ENCODE measurements around the gene EMID1.

DNA sequence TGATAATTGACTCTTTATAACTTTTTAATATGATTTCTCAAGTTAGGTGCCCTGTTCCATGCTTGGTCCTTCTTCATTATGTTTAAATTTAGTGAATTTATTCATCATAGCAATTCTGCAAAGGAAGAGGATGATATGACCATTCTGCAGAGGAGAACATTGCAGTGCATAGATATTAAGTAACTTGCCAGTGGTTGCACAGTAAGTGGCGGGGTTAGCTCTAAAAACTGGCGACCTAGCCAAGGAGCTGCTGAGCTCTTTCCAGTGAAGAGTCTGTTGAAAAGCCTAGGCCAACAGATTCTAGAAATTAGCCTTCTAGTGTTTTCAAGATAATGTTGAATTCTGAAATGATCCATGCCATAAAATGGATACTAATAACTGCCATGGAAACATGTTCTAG, 66.9 kb downstream of the EMID1 start:
- TF ChIP-seq EP300 (IDR thresholded peaks at IDR 0.05; ENCODE audit: borderline replicate concordance) (no peak), YY1 (IDR thresholded peaks at IDR 0.05; ENCODE audit: low read depth) (no peak), RAD21 (IDR thresholded peaks at IDR 0.05; ENCODE audit: low read depth) (no peak), TEAD4 (IDR thresholded peaks at IDR 0.05) (no peak)
- TF ChIP-seq, protein P1, sequence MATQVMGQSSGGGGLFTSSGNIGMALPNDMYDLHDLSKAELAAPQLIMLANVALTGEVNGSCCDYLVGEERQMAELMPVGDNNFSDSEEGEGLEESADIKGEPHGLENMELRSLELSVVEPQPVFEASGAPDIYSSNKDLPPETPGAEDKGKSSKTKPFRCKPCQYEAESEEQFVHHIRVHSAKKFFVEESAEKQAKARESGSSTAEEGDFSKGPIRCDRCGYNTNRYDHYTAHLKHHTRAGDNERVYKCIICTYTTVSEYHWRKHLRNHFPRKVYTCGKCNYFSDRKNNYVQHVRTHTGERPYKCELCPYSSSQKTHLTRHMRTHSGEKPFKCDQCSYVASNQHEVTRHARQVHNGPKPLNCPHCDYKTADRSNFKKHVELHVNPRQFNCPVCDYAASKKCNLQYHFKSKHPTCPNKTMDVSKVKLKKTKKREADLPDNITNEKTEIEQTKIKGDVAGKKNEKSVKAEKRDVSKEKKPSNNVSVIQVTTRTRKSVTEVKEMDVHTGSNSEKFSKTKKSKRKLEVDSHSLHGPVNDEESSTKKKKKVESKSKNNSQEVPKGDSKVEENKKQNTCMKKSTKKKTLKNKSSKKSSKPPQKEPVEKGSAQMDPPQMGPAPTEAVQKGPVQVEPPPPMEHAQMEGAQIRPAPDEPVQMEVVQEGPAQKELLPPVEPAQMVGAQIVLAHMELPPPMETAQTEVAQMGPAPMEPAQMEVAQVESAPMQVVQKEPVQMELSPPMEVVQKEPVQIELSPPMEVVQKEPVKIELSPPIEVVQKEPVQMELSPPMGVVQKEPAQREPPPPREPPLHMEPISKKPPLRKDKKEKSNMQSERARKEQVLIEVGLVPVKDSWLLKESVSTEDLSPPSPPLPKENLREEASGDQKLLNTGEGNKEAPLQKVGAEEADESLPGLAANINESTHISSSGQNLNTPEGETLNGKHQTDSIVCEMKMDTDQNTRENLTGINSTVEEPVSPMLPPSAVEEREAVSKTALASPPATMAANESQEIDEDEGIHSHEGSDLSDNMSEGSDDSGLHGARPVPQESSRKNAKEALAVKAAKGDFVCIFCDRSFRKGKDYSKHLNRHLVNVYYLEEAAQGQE (IDR thresholded peaks at IDR 0.05; ENCODE audit: low read depth): no peak
- TF ChIP-seq, protein P2, sequence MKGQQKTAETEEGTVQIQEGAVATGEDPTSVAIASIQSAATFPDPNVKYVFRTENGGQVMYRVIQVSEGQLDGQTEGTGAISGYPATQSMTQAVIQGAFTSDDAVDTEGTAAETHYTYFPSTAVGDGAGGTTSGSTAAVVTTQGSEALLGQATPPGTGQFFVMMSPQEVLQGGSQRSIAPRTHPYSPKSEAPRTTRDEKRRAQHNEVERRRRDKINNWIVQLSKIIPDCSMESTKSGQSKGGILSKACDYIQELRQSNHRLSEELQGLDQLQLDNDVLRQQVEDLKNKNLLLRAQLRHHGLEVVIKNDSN (IDR thresholded peaks at IDR 0.05): no peak
- TF ChIP-seq, protein P3, sequence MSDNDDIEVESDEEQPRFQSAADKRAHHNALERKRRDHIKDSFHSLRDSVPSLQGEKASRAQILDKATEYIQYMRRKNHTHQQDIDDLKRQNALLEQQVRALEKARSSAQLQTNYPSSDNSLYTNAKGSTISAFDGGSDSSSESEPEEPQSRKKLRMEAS (IDR thresholded peaks at IDR 0.05): no peak

All from Ishikawa (cell line).